Activated naive CD8-positive, alpha-beta T cell treated with anti-CD3 and anti-CD28 coated beads, Interleukin-2, amount 10 ng/mL, durations not matched to agents 7 days and 5 days (primary cell): ENCODE results near the gene FREY1. TPM values are rescaled to one million over a fixed set of nuclear protein-coding genes. Genes with fewer than 3 reads are reported as not detected.
"Not testable (repeated sequence)": the region's sequence is repeated elsewhere in the genome, so short reads cannot be mapped to it uniquely, and the experiment has no call there.

ENCODE experiments used
- ATAC-seq: fragments of 150-1000 bp; cut with Tn5 transposase; one replicate; pipeline ENCODE4 v1.10.0; 2021; ENCODE audit warnings: low read depth, moderate library complexity
- POLR2A ChIA-PET: fragments of 350-600 bp; sonication (Branson Sonifier 250); formaldehyde crosslinking; loops from one replicate; lab custom pipeline; 2021; ENCODE audit warnings: antibody characterized with exemption; lab: Charles Lee
- DNase-seq: peaks from one replicate; pipeline ENCODE4 v3.0.0; 2021
- H3K27ac Mint-ChIP-seq: one replicate; pipeline ENCODE4 v1.8.0; 2022; ENCODE audit warnings: mild to moderate bottlenecking, mixed read lengths
- H3K27me3 Mint-ChIP-seq: one replicate; pipeline ENCODE4 v1.8.0; 2022; ENCODE audit warnings: mild to moderate bottlenecking, moderate library complexity, mixed read lengths
- H3K36me3 Mint-ChIP-seq: one replicate; pipeline ENCODE4 v1.8.0; 2021; ENCODE audit warnings: mild to moderate bottlenecking, mixed read lengths
- H3K4me1 Mint-ChIP-seq: one replicate; pipeline ENCODE4 v1.8.0; 2021; ENCODE audit warnings: mixed read lengths
- H3K4me3 Mint-ChIP-seq: one replicate; pipeline ENCODE4 v1.8.0; 2022; ENCODE audit warnings: mild to moderate bottlenecking, moderate library complexity, mixed read lengths
- H3K9me3 Mint-ChIP-seq: one replicate; pipeline ENCODE4 v1.8.0; 2021; ENCODE audit warnings: mixed read lengths
- total RNA-seq, 2 experiments: library from RNA; stranded (reverse); gene quantifications; one replicate each; pipeline ENCODE4 v1.2.3, GENCODE V29; 2021

Gene FREY1
- total RNA-seq, 2 experiments from 2014 or later, result 3.9 TPM

DNA sequence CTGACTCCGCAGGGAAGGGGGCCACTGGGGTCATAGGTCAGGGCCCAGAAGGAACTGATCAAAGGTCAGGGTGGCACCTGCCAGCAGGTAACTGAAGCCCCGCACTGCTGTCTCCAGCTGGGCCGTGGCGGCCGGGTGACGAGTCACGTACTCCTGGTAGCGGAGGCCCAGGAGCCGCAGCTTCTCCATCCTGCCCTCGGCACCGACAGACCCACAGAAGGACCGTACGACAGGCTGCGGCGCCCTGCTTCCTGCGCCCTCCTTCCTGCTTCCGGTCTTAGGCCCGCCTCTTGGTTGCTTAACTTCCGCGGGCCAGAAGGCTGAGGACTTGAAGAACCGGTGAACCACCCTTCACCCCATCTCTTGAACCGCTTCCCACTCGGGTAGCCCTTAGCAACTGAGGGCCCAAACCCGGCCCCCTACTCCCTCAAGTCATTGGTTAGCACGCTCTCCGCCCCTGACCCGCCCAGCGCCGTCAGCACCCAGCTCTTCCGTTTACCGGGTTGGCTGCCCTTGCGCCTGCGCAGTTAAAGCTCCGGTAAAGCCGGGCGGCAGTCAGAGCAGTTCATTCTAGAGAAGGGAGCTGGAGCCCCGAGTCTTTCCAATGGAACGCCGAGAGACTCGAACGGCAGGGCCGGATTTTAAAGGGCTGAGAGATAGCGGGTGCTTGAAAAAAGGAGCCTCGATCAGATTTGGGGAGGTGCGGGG lies 10.7 kb upstream of the FREY1 start, which contains the start of gene PEX16:
Gene PEX16, minus strand, starts transcription at position 255 of the 708 bp plus-strand sequence. Its CDS starts 66 bp downstream, at position 189.
- Mint-ChIP-seq H3K4me3 (peak within 1 kb of the TSS; percentile 96), H3K9me3 (no peaks in the 10 kb centered on the region), H3K4me1 (peaks cover 25% of the 10 kb centered on the region), H3K27me3 (peaks cover 6% of the 10 kb centered on the region), H3K27ac (peak within 1 kb of the TSS; percentile 95), H3K36me3 (peaks cover 5% of the 10 kb centered on the region)
- POLR2A ChIA-PET, result interaction anchor here (0.6 to 2.9 kb wide), 15 partner anchors 9 to 699 kb away, joined by 3 to 40 read pairs (median 4); partner anchors contain the start of genes ATG13, CRY2, FREY1 and HARBI1
- ATAC-seq (peak; percentile 94), DNase-seq (peak; percentile 93)

DNA sequence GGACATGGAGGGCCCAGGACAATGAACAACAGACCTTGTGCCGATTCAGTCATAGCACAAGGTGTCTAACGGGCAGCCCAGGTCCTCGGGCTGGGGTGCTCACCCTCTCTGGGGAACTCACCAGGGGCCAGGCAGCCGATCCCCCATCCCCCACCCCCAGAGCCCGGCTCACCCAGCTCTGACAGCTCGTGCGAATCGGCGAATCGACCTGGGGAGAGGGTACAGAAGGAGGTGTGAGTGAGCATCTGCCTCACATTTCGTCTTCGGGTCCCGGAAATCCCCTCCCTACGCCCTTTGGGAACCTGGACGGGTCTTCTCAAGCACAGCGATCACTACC lies 10.2 kb upstream of the FREY1 start:
- H3K27ac Mint-ChIP-seq, result peak overlapping the region; percentile 95
- peaks cover 25% of the 10 kb centered on the region for H3K4me1 Mint-ChIP-seq
- peaks cover 5% of the 10 kb centered on the region for H3K36me3 Mint-ChIP-seq
- H3K27me3 Mint-ChIP-seq, result peaks cover 6% of the 10 kb centered on the region
- H3K4me3 Mint-ChIP-seq, result peak overlapping the region; percentile 96
- POLR2A ChIA-PET, result interaction anchor here (1.2 to 2.9 kb wide), 9 partner anchors 8 to 113 kb away, joined by 3 to 40 read pairs (median 9); partner anchors contain the start of genes CRY2, FREY1 and SLC35C1
- no peaks in the 10 kb centered on the region for H3K9me3 Mint-ChIP-seq
- peak; percentile 2 for ATAC-seq
- no peak for DNase-seq

DNA sequence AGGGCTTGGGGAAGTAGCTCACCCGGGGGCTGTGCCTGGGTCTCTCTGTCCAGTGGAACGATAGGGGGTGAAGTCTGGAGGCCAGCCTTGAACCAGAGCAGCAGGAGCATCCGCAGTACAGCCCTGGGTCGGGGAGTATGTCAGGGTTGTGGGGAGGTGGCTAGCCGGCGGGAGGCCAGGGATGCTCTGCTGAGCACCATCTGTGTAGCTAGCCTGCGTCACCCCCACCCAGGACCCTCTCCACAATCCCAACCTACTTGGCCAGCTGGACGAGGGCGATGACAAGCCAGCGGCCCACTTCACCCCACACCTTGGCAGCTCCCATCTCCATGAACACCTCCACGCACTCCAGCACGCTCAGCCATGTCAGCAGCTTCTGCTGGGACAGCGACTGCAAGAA lies 8.4 kb upstream of the FREY1 start:
- H3K4me1 Mint-ChIP-seq, result peaks cover 23% of the 10 kb centered on the region
- no peak overlapping the region for H3K4me3 Mint-ChIP-seq

DNA sequence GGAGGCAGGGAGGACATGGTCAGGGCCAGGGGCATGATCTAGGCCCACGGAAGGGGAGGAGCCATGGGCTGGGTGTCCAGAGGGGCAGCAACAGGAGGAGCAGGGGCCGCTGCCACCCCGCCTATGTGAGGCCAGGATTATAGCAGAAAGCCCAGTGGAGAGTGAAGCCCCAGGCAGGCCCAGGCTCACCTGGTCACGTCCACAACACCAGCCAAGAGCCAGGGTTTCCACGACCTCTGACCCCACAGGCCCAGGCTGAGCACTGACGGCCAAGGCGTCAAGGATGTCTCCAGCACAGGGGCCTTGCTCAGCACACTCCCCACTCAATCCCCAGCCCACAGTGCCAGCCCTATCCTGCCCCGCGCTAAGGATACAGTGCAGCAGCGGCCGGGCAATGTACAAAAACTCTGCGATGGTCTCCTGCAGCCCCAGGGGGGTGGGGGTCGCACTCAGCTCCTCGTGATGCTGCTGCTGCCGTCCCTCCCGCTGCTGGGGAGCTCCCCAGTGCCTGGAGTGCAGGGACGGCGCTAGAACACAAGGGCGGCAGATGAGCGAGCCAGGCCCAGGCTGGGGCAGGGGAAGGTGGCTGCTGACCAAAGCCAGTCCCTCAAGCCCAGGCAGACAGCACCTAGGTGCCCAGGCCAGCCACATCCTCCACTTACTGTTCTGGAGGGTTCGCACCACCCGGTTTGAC lies 7.0 kb upstream of the FREY1 start:
- DNase-seq (no peak), ATAC-seq (no peak)
- H3K36me3 Mint-ChIP-seq, result peaks cover 5% of the 10 kb centered on the region
- H3K27me3 Mint-ChIP-seq, result no peaks in the 10 kb centered on the region
- no peaks in the 10 kb centered on the region for H3K9me3 Mint-ChIP-seq
- no peak overlapping the region for H3K4me3 Mint-ChIP-seq
- H3K4me1 Mint-ChIP-seq, result peaks cover 16% of the 10 kb centered on the region
- H3K27ac Mint-ChIP-seq, result no peak overlapping the region
- POLR2A ChIA-PET, result no interaction called here

More for the DNA sequence above, 8.4 kb upstream of the FREY1 start:
- no peak for ATAC-seq
- H3K27me3 Mint-ChIP-seq, result no peaks in the 10 kb centered on the region
- POLR2A ChIA-PET, result interaction anchor here (2.2 kb wide), 1 partner anchor 14 kb away, joined by 7 read pairs; no protein-coding TSS in a partner anchor
- H3K27ac Mint-ChIP-seq, result no peak overlapping the region
- DNase-seq, result no peak
- H3K9me3 Mint-ChIP-seq, result no peaks in the 10 kb centered on the region
- H3K36me3 Mint-ChIP-seq, result peaks cover 5% of the 10 kb centered on the region

DNA sequence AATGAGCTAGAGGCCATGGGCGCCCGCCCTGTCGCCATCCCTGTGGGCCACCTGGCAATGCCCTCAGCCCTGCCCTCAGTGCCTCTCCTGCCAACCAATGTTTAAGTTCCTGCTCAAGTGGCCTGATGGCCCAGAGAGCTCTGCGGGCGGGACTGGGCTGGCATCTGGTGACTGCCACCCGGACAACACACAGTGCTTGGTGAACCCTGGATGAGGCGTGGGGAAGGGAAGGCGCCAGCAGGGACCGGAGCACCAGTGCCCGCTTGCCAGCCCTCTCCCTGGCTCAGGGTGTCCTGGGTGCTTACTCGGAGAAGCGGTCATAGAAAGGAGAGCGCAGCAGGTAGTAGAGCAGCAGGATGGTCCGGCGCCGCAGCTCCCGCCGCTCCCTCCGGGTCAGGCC lies 6.4 kb upstream of the FREY1 start:
- ATAC-seq, result no peak
- POLR2A ChIA-PET, result no interaction called here
- no peaks in the 10 kb centered on the region for H3K9me3 Mint-ChIP-seq
- H3K36me3 Mint-ChIP-seq, result peaks cover 5% of the 10 kb centered on the region
- no peak for DNase-seq
- H3K27me3 Mint-ChIP-seq, result no peaks in the 10 kb centered on the region
- H3K4me1 Mint-ChIP-seq, result peaks cover 14% of the 10 kb centered on the region
- H3K4me3 Mint-ChIP-seq, result no peak overlapping the region
- no peak overlapping the region for H3K27ac Mint-ChIP-seq

DNA sequence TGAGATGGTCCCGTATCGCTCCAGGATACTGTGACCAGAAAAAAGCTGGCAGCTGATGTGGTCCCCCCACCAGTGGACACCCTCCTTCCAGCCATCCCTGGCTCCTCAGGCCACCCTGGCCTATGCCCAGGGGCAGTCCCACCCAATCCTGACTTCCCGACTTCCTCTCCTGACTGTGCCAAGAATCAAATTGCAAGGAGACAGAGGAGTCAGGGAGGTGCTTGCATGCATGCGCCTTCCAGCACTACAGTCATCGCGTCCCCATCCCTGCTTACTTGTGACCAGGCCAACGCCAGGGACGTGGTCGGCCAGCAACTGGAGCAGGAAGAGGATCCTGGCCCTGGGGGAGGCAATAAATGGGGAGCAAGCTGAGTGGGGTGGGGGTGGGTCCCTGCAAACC lies 3.6 kb upstream of the FREY1 start:
- POLR2A ChIA-PET, result no interaction called here
- H3K36me3 Mint-ChIP-seq, result peaks cover 1% of the 10 kb centered on the region
- H3K27ac Mint-ChIP-seq, result no peak overlapping the region

DNA sequence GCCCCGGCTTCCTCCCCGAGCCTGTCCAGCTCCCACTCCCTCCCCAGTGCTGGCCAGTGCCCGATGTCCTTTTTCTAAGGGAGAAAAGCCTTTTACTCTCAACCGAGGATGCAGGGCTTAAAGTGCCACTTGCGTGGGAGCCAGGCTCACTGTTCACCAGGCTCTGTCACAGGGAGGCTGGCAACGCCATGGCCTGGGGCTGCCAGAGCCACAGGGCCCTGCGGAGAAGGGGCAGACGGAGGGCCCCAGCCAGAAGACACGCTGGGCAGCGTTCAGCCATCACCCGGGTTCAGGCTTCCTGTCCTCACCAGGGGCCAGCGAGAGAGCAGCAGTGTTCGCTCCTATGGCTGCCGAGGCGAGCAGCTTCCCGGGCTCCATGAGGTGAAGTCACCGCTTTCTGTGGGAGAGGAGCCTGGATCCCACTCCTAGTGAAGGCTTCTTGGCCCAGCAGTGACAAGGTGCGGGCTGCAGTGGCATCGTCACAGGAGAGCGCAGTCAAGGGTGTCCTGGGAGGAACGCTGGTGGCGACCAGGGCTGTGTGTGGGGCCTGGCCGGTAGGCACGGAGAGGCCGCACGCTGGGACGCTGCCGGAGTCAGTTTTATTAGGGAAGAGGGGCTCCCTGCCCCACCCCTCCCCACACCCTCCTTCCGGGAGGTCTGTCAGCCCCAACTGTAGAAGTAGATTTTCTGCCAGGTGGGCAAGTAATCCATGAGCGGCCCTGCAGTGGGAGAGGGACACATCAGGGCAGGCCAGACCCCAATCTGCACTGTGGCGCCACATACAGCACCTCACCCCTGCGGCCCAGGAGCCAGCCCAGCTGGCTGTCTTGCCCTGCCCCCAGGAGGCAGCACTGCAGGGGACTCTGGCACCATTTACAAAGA lies 2.8 kb upstream of the FREY1 start:
- no peak overlapping the region for H3K27ac Mint-ChIP-seq
- no peaks in the 10 kb centered on the region for H3K27me3 Mint-ChIP-seq
- ATAC-seq, result no peak
- H3K4me3 Mint-ChIP-seq, result no peak overlapping the region
- no peak for DNase-seq
- no peaks in the 10 kb centered on the region for H3K9me3 Mint-ChIP-seq
- POLR2A ChIA-PET, result interaction anchor here (1.3 kb wide), 1 partner anchor 8 kb away, joined by 4 read pairs; the partner anchor contains the start of gene PEX16
- peaks cover 5% of the 10 kb centered on the region for H3K4me1 Mint-ChIP-seq
- H3K36me3 Mint-ChIP-seq, result no peaks in the 10 kb centered on the region

More for the DNA sequence above, 3.6 kb upstream of the FREY1 start:
- ATAC-seq (no peak), DNase-seq (no peak)
- Mint-ChIP-seq H3K4me3 (no peak overlapping the region), H3K27me3 (no peaks in the 10 kb centered on the region), H3K9me3 (no peaks in the 10 kb centered on the region), H3K4me1 (peaks cover 6% of the 10 kb centered on the region)

DNA sequence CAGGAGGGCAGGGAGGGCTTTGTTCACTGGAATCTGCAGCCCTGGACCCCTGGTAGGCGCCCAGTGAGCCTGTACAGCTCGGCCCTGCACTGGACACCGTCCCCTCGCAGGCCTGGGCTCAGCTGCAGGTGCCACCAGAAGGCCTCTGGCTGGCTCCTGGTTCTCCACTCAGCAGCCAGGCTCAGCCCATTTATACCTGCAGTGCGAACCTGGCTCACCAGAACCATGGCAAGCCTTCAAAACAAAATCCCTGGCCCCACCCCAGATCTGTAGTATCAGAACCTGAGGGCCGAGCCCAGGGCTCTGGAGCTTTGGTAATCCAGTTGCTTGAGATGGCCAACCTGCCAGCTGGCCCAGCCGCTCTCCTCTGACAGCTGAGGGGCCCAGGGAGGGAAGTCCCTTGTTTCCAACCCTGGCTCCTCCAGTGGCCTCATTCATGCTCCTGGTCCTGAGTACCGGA lies 870 bp upstream of the FREY1 start:
- Mint-ChIP-seq H3K4me3 (no peak overlapping the region), H3K4me1 (peaks cover 2% of the 10 kb centered on the region), H3K27ac (no peak overlapping the region), H3K9me3 (no peaks in the 10 kb centered on the region), H3K36me3 (no peaks in the 10 kb centered on the region), H3K27me3 (no peaks in the 10 kb centered on the region)
- POLR2A ChIA-PET, result interaction anchor here (3.5 kb wide), 1 partner anchor 10 kb away, joined by 18 read pairs; the partner anchor contains the start of gene PEX16
- DNase-seq (no peak), ATAC-seq (no peak)

DNA sequence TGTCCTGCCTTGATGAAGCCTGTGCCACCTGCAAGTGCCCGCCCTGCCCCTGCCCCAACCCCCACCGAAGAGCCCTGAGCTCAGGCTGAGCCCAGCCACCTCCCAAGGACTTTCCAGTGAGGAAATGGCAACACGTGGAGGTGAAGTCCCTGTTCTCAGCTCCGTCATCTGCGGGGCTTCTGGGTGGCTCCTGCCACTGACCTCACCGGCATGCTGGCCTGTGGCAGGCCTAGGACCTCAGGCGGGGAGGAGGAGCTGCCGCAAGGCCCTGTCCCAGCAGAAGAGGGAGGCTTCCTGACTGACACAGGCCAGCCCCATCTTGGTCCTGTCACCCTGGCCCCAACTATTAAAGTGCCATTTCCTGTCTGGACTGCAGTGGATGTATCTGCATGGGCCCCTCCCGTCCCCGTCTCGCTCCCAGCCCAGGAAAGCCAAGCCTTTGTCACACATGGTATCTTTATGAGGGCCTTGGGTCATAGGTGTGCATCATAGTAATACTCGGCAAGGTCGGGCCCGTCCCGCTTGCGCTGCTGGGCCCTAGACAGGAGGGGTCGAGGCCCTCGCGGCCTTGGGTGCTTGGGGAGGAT lies 882 bp downstream of the FREY1 start:
- DNase-seq, result no peak
- ATAC-seq, result peak; percentile 21
- peaks cover 5% of the 10 kb centered on the region for H3K27me3 Mint-ChIP-seq
- H3K9me3 Mint-ChIP-seq, result no peaks in the 10 kb centered on the region
- peaks cover 2% of the 10 kb centered on the region for H3K4me1 Mint-ChIP-seq
- no peak overlapping the region for H3K27ac Mint-ChIP-seq
- H3K36me3 Mint-ChIP-seq, result no peaks in the 10 kb centered on the region
- POLR2A ChIA-PET, result interaction anchor here (3.5 kb wide), 1 partner anchor 11 kb away, joined by 18 read pairs; the partner anchor contains the start of gene PEX16
- H3K4me3 Mint-ChIP-seq, result no peak overlapping the region

DNA sequence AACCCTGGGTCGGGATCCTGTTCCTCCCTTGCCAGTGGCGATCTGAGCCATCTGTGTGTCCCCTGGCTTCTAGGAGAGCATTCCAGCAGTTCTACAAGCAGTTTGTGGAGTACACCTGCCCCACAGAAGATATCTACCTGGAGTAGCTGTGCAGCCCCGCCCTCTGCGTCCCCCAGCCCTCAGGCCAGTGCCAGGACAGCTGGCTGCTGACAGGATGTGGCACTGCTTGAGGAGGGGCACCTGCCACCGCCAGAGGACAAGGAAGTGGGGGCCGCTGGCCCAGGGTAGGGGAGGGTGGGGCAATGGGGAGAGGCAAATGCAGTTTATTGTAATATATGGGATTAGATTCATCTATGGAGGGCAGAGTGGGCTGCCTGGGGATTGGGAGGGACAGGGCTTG lies 1.5 kb downstream of the FREY1 start:
- H3K9me3 Mint-ChIP-seq, H3K36me3 Mint-ChIP-seq, H3K4me1 Mint-ChIP-seq, ATAC-seq, H3K27me3 Mint-ChIP-seq, DNase-seq, H3K4me3 Mint-ChIP-seq, H3K27ac Mint-ChIP-seq: not testable (repeated sequence)
- POLR2A ChIA-PET, result interaction anchor here (3.5 kb wide), 1 partner anchor 12 kb away, joined by 18 read pairs; the partner anchor contains the start of gene PEX16

DNA sequence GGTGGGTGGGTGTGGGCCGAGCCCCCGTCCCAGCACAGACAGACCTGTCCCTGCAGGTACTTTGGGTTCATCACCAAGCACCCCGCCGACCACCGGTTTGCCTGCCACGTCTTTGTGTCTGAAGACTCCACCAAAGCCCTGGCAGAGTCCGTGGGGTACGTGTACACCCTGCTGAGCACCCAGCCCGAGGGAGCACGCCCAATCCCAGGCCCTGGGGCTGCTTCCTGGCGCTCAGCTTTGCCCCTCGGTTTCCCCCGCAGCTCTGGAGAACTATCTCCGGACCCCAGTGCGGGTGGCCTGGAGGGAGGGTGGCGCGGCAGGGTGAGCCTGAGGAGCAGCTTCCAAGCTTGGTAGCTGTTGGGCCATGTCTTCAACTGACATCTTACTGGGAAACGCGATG lies 2.0 kb downstream of the FREY1 start:
- POLR2A ChIA-PET, result interaction anchor here (3.5 kb wide), 1 partner anchor 12 kb away, joined by 18 read pairs; the partner anchor contains the start of gene PEX16
- peaks cover 2% of the 10 kb centered on the region for H3K4me1 Mint-ChIP-seq
- no peak overlapping the region for H3K4me3 Mint-ChIP-seq
- peaks cover 12% of the 10 kb centered on the region for H3K27me3 Mint-ChIP-seq
- no peak overlapping the region for H3K27ac Mint-ChIP-seq
- no peak for ATAC-seq
- no peaks in the 10 kb centered on the region for H3K9me3 Mint-ChIP-seq
- DNase-seq, result no peak
- no peaks in the 10 kb centered on the region for H3K36me3 Mint-ChIP-seq

DNA sequence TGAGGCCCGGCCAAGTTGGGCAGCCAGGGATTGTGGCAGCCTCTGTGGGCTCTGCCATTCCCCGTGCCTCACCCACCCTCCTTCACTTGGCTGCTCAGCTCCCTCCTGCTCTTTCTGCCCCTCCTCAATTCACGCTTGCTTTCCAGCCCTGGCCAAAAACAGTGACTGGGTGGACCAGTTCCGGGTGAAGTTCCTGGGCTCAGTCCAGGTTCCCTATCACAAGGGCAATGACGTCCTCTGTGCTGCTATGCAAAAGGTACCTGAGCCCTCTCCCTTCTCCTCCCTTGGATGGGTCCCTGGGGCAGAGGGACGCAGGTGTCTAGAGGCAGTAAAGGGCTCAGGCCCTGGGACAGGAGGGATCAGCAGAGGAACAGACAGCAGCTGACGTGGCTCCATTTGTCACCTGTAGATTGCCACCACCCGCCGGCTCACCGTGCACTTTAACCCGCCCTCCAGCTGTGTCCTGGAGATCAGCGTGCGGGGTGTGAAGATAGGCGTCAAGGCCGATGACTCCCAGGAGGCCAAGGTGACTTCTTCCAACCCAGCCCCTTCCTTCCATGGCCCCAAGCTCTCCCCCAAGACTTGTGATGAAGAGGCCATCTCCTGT lies 2.7 kb downstream of the FREY1 start:
- POLR2A ChIA-PET, result interaction anchor here (3.5 kb wide), 1 partner anchor 13 kb away, joined by 18 read pairs; the partner anchor contains the start of gene PEX16

More for the DNA sequence above, 2.7 kb downstream of the FREY1 start:
- ATAC-seq (no peak), DNase-seq (no peak)
- H3K36me3 Mint-ChIP-seq, result no peaks in the 10 kb centered on the region
- H3K27me3 Mint-ChIP-seq, result peaks cover 13% of the 10 kb centered on the region
- H3K4me1 Mint-ChIP-seq, result peaks cover 2% of the 10 kb centered on the region
- no peaks in the 10 kb centered on the region for H3K9me3 Mint-ChIP-seq
- no peak overlapping the region for H3K27ac Mint-ChIP-seq
- H3K4me3 Mint-ChIP-seq, result no peak overlapping the region
